GM19452 (cell line): ENCODE data around the gene MOCOS.
"Not testable (repeated sequence)": the region's sequence is repeated elsewhere in the genome, so short reads cannot be mapped to it uniquely, and the experiment has no call there.

Source experiments
- ATAC-seq: cut with Tn5 transposase; IDR thresholded peaks from one replicate; pipeline ENCODE4 v1.9.1; 2021; ENCODE audit not compliant: unreplicated experiment

The MOCOS gene, protein sequence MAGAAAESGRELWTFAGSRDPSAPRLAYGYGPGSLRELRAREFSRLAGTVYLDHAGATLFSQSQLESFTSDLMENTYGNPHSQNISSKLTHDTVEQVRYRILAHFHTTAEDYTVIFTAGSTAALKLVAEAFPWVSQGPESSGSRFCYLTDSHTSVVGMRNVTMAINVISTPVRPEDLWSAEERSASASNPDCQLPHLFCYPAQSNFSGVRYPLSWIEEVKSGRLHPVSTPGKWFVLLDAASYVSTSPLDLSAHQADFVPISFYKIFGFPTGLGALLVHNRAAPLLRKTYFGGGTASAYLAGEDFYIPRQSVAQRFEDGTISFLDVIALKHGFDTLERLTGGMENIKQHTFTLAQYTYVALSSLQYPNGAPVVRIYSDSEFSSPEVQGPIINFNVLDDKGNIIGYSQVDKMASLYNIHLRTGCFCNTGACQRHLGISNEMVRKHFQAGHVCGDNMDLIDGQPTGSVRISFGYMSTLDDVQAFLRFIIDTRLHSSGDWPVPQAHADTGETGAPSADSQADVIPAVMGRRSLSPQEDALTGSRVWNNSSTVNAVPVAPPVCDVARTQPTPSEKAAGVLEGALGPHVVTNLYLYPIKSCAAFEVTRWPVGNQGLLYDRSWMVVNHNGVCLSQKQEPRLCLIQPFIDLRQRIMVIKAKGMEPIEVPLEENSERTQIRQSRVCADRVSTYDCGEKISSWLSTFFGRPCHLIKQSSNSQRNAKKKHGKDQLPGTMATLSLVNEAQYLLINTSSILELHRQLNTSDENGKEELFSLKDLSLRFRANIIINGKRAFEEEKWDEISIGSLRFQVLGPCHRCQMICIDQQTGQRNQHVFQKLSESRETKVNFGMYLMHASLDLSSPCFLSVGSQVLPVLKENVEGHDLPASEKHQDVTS

DNA sequence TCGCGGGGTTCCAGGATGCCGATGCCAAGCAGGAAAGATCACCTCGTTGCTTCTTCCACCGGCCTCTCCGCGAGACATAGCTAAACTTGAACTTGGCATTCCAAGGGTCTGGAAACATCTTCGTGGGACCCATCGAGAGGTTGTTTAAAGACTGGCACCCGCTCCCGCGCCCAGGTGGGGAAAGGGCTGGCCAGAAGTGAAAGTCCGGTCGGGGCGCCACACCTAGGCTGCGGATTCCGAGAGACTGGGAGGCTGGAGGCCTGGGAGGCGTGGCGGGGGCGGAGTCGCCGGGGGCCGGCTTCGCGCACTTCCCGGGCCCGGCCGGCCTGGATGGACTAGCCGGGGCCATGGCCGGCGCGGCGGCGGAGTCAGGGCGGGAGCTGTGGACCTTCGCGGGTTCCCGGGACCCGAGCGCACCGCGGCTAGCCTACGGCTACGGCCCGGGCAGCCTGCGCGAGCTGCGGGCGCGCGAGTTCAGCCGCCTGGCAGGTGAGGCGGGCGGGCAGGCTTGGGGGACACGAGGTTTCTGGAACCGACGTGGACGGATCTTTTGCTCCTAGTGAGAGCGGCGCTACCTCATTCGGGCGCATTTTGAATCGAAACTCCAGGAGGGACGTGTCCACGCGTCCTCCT lies at the start of gene MOCOS:
MOCOS (plus strand) TSS at position 305 of the 633 bp plus-strand sequence; CDS start at position 348, 43 bp downstream.
- peak; percentile 78 for ATAC-seq

DNA sequence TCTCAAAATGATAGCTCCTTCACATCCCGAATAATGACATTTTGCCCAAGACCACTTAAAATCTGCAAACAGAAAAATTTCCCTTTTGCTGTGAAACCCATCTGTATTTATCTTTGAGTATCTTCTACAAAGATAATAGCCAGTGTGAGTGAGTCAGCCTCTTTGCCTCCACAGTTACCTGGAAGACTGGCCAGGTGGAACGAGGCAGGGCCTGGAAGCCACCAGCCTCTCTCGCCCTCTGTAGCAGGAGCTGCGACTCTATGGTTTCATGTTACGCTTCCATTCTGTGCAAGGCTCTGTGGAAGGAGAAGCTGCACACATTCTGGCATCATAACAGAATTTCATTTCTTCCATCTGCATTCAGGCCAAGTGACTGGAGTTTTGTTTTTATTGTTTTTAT lies 48.1 kb upstream of the MOCOS start:
- ATAC-seq, result no peak

DNA sequence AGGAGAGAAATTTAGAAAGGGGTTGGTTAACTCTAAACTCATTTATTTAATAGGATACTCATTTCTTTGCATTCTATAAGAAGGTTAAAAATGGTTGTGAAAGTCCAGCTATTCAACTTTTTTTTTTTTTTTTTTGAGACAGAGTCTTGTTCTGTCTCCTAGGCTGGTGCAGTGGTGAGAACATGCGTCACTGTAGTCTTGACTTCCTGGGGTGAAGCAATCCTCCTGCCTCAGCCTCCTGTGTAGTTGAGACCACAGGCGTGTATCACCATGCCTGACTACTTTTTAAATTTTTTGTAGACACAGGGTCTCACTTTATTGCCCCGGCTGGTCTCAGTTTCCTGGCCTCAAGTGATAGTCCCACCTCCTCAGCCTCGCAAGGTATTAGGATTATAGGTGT lies 45.7 kb upstream of the MOCOS start:
- ATAC-seq, result no peak

DNA sequence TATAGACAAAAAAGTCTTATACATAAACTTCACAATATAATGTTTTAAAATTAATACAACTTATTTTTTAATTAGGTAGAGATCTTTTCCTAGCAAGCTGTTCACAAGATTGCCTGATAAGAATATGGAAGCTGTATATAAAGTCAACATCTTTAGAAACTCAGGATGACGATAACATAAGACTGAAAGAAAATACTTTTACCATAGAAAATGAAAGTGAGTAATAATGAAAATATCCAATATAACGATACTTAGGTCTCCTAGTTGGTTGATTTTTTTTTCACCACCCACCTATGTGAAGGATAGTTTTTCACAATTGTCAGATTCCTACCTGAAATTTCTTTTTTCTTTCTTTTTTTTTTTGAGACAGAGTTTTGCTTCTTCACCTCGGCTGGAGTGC lies 44.5 kb upstream of the MOCOS start:
- no peak for ATAC-seq

DNA sequence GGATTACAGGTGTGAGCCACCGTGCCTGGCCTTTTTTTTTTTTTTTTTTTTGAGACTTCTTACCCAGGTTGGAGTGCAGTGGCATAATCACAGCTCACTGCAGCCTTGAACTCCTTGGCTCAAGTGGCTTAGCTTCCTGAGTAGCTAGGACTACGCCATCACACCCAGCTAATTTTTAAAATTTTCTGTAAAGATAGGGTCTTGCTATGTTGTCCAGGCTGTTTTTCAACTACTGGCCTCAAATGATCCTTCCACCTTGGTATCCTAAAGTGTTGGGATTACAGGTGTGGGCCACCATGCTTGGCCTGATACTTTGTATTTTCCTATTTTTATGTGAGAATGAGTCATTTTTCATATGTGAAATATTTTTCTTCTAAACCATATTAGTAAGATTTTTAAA lies 43.9 kb upstream of the MOCOS start:
- ATAC-seq, result no peak

DNA sequence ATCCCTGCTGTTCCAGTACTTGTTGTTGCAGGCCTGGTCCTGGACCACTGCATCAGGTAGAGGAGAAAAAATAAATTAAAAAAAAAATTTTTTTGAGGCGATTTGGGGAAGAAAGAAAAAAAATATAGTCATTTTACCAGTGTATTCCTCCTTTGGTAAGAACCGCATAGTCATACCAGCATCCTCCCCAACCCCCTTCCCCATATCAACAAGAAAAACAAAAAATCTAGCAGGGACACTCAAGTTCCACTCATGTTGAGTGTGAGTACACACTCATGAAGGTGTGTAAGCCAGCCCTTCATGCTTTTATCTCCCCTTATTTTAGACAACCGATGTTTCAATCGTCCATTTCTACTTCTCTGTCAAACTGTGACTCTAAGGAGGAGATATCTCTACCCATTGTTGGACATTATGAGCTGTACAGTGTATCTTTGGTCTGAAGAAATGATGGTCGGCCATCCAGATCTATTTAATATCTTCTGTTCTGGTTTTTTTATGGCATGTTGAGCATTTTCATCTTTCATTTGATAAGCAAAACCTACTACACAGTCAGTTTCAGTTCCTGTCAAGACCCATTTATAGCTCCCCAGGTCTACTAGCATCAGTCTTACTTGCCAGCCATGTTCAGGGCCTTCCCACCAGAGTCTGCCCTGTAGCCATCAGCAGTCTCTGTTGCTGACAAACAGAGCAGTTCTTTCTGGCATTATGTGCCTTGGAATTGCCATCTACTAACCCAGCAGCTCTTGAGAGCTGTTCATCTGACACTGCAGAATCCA lies 37.6 kb upstream of the MOCOS start:
- ATAC-seq, result peak; percentile 93

DNA sequence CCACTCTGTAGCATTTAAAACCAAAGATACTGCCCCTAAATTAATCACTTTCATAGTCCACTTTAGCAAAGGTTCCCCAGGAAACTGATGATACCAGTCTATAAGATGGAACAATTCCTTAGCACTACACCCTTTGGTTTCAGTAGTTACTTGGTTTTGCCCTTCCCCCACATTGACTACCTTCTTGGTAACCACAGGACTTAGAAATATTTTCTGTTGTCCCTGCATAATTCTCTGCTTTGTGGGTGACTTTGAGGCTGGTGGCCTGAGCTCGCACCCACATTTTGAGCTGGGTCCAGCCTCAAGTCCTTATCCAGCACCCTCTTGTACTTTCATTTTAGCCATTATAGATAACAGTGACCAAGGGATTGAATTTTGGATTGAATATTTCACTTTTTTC lies 34.5 kb upstream of the MOCOS start:
- no peak for ATAC-seq

DNA sequence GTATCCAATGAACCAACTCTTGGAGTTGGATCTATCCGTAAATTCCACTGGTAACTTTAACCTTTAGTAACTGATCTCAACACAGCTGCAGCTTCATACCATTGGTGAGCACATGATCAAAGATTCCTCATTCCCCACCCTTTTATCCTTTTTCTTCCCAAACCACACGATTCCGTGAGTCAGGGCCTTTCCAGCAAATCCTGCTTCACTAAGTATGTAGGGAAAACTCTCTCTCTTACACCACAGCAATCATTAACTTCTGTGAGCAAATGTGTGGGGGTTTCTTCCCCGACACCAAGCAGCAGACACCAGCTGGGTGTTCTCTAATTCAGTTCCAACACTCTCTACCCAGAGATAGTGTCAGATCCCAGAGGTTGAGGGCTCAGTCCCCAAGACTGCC lies 34.1 kb upstream of the MOCOS start:
- no peak for ATAC-seq

DNA sequence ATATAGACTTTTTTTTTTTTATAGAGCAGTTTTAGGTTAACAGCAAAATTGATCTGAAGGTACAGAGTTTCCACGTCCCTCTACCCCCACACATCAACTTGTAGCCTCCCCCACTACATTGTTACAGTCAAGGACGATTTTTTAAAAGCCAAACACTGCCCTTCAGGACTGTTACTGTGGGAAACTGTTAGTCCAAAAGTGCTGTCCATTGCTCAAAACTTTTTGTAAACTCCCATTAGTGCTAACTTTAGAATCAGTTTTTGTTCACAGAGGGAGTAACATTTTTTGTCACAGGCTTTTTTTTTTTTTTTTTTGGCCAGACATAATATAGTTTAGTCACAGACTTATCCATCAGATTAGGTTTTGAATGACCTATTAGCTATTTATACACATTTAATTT lies 33.5 kb upstream of the MOCOS start:
- ATAC-seq, result no peak

DNA sequence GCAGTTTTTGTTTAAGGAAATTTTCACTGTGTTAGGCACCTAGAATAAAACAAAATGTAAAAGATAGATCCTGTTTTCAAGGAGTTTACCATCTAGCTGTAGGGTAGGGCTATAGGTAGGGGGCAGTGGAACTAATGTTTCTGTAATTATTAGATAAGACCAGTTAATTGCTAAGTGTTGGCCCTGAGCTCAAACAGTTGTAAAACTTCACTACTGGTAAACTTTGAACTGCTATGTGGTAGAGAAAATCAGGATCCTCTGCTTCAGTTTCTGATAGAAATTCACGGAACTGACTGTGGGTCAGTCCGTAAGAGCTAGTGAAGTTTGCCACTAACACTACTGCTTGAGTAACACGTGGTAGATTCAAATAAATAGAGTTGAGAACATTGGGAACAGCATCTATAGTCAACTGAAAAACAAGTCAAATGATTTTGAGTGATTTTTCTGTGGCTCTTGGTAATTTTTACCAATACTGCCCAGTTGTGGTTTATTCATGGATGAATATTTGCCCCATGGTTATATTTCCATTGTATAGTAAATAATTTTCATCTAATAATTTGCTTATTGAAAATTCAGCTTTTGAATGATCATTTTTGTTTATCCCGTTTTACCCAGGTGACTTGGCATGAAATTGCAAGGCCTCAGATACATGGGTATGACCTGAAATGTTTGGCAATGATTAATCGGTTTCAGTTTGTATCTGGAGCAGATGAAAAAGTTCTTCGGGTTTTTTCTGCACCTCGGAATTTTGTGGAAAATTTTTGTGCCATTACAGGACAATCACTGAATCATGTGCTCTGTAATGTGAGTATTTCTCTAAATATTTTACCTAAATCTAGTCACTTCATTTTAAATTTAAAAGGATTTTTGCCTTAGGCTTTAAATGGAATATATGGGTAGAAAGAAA lies 31.2 kb upstream of the MOCOS start:
- no peak for ATAC-seq

DNA sequence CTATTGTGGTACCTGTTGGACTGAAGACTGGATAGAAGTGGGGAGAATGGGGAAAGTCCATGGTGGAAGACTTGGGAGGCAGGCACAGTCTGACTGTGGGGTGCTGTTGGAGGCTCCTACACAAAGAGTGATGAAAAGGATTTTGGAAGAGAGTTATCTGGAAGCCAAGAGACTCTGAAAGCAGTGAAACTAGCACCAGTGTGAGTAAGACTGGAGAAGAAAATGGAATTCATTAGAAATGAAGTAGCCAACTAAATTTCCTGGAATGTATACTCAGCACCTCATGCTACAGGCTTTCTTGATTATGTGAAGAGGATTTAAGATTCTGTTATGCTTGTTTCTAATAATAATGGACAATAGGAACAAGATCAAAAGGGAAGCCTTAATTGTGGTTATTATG lies 29.9 kb upstream of the MOCOS start:
- ATAC-seq, result no peak

DNA sequence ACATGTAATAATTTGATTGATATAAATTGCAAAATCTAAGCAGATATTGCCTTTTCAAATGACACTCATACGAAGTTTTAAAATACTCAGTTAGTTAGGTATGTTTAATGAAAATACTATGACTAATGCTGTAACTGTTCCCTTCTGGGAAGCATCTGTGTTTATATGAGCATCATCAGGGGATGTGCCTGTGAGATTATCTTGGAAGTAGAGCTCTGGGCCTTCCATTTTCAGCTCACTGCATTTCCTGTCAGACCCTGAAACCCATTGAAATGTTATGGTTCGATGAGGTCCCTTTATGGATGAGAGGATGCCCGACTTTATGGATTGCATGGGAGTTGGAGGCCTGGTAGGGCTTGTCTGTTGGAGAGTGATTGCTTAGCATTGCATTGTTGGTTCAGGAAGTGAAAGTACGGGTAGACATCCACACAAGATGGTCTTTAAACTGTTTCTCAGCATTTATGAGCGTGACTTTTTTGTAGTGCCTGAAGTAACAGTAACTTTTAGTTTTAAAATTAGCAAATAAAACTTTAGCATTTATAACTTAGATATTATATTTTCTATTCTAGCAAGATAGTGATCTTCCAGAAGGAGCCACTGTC lies 28.9 kb upstream of the MOCOS start:
- no peak for ATAC-seq

DNA sequence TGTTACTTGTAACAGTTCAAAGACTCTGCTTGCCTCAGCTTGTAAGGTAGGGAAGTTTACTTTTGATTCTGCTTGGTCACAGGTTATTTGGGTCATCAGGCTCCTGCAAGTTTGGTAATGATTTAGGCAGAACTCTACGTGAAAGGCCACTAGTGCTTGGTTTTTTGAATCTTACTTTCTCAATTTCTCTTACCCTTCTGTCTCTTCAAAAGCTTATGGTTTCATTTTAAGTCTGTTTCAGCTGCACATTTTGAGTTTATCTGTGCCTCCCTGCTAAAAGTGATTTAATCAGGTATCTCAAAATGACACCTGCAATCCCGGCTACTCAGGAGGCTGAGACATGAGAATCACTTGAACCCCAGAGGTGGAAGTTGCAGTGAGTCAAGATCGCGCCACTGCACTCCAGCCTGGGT lies 26.3 kb upstream of the MOCOS start:
- no peak for ATAC-seq

DNA sequence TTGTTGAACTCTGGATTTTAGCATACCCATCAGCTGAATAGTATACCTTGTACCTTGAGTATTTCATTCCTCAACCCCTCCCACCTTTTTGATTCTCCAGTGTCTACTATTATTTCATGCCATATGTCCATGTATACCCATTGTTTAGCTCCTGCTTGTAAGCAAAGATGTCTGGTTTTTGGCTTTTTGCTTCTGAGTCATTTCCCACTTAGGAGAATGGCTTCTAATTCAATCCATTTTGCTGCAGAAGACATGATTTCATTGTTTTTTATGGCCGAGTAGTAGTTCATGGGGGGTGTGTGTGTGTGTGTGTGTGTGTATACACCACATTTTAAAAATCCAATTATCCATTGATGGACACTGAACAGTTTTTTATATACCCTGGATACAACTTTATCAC lies 24.3 kb upstream of the MOCOS start:
- ATAC-seq, result no peak

DNA sequence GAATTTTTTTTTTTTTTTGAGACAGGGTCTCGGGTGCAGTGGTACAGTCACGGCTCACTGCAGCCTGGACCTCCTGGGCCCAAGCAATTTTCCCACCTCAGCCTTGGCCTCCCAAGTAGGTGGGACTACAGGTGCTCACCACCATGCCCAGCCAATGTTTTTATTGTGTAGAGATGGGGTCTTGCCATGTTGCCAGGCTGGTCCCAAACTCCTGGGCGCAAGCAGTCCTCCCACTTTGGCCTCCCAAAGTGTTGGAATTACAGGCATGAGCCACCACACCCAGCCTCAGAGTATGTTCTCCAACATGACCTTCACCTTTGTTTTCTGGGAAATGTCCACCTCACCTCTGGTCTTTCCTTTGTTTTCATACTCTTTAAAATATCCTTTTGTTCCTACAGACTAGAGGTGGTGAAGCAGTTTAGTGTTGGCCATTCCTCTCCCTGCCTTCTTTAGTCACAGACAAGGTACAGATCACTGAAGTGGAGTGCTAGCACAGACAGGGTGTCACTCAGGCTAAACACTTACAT lies 19.5 kb upstream of the MOCOS start:
- ATAC-seq, result no peak

DNA sequence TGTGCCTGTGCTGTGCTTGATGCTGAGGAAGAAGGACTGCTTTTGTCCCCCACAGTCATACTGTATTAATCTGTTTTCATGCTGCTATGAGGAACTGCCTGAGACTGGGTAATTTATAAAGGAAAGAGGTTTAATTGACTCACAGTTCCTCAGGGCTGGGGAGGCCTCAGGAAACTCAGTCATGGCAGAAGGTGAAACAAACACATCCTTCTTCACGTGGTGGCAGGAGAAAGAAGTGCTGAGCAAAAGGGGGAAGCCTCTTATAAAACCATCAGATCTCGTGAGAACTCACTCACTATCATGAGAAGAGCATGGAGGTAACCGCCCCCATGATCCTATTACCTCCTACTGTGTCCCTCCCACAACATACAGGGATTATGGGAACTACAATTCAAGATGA lies 19.0 kb upstream of the MOCOS start:
- not testable (repeated sequence) for ATAC-seq

DNA sequence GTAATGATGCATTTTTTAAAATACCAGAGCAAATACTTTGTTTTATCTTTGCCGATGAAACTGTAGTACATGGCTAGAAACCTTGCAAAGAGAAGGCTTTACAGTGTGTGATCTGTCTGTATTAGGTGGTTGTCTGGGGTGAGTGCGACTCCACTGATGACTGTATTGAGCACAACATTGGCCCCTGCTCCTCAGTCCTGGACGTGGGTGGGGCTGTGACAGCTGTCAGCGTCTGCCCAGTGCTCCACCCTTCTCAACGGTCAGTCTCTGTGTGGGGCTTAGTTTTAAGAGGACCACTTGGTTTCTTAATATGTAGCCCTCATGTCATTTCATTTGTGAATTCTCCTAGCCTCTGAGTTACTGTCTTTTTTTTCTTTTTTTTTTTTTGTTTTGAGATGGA lies 17.4 kb upstream of the MOCOS start:
- ATAC-seq, result no peak

DNA sequence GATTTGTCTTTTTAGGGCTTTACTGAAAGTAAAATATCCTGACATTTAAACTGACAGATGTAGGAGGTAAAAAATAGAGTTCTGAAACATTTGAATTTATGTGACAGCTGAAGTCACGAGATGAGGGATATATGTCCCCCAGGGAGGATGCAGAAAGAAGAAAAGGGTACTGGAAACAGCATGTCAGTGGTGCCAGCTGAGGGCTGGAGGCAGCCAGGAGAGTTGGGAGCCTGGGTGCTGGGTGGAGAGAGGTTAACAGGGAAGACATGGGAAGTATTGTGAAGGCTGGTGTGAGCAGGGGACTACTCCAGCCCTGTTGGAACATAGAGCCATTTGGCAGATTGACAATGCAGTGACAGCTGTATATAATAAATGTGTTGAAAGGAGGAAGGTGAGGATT lies 11.8 kb upstream of the MOCOS start:
- ATAC-seq, result no peak

DNA sequence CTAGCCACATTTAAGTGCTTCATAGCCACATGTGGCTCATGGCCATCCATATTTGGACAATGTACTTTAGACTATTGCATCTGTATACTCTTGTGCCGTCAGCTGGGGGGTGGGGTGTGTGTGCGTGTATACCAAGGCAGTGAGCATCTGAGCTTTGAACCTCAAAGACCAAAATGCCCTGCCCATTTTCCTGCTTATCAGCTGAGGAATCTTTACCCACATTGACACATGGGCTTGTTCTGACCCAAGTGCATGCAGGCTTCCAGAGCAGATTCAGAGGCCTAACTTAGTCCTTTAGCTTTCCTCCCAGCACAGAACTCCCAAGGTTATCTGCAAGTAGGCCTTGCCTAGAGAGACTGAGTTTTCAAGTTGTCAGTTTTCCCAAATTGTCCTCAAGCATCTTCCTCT lies 11.1 kb upstream of the MOCOS start:
- ATAC-seq, result no peak
